HAP-1 (cell line): Measurements from ENCODE around the gene BEND6.

Experiments
- DNase-seq, 2 experiments: peaks; one replicate each; pipeline ENCODE4 v3.0.0-alpha.2; 2016 to 2020; ENCODE audit warnings: low spot score in 2 of 2
- H3K27me3 ChIP-seq: fragments of 250-450 bp; sonication (Bioruptor Pico); 2 replicates; pipeline ENCODE4 v1.5.1; 2020; ENCODE audit warnings: low read depth, mild to moderate bottlenecking, moderate library complexity
- H3K36me3 ChIP-seq: fragments of 250-450 bp; sonication (Bioruptor Pico); replicated peaks from 2 replicates; pipeline ENCODE4 v1.5.1; 2020; ENCODE audit warnings: mild to moderate bottlenecking
- H3K4me1 ChIP-seq: fragments of 250-450 bp; sonication (Bioruptor Pico); 2 replicates; pipeline ENCODE4 v1.5.1; 2020; ENCODE audit warnings: mild to moderate bottlenecking
- H3K4me3 ChIP-seq: fragments of 250-450 bp; sonication (Bioruptor Pico); 2 replicates; pipeline ENCODE4 v1.5.1; 2020; ENCODE audit warnings: mild to moderate bottlenecking, moderate library complexity
- H3K9me3 ChIP-seq: fragments of 250-450 bp; sonication (Bioruptor Pico); 2 replicates; pipeline ENCODE4 v1.5.1; 2020; ENCODE audit warnings: mild to moderate bottlenecking, moderate library complexity
- in situ Hi-C: fragments of 300-500 bp; cut with MboI; formaldehyde crosslinking; loops from 3 replicates; pipeline ENCODE4 v1.14.3; 2020; ENCODE audit warnings: low sequenced_read_pairs, inconsistent platforms, mixed read lengths

The BEND6 gene

GRCh38 chr6:56954403-56955170 is at the start of gene BEND6:
Gene BEND6 (plus strand): TSS chr6:56955107. CDS start chr6:56981811, 26,704 bp downstream.
- peaks cover 22% of the 10 kb centered on the region for H3K4me1 ChIP-seq
- in situ Hi-C loops, result no loop called here
- peak; percentile 13 to 69 for DNase-seq
- H3K4me3 ChIP-seq, result peak within 1 kb of the TSS; percentile 58
- H3K9me3 ChIP-seq, result no peaks in the 10 kb centered on the region
- H3K27me3 ChIP-seq, result no peaks in the 10 kb centered on the region
- 0 out of 2 replicates have a peak, but pooled peaks cover 3% of the 10 kb centered on the region for H3K36me3 ChIP-seq

- no peaks in the 10 kb centered on the region for H3K36me3 ChIP-seq
- no peaks in the 10 kb centered on the region for H3K9me3 ChIP-seq
- H3K27me3 ChIP-seq, result no peaks in the 10 kb centered on the region
- no peak overlapping the region for H3K4me3 ChIP-seq
- DNase-seq, result no peak
- in situ Hi-C loops, result no loop called here
- no peaks in the 10 kb centered on the region; the same call in 1 of the 2 replicates for H3K4me1 ChIP-seq
Measured at GRCh38 chr6:56905378-56905777, 49.5 kb upstream of the BEND6 start.

GRCh38 chr6:56906752-56907151 is 48.2 kb upstream of the BEND6 start:
- in situ Hi-C loops, result no loop called here
- Histone ChIP-seq H3K9me3 (no peaks in the 10 kb centered on the region), H3K4me3 (no peak overlapping the region), H3K4me1 (peaks cover 8% of the 10 kb centered on the region), H3K36me3 (no peaks in the 10 kb centered on the region), H3K27me3 (no peaks in the 10 kb centered on the region)
- no peak for DNase-seq

GRCh38 chr6:56909115-56909907 is 45.6 kb upstream of the BEND6 start:
- in situ Hi-C loops, result no loop called here

GRCh38 chr6:56911847-56912246 is 43.1 kb upstream of the BEND6 start:
- H3K9me3 ChIP-seq, result no peaks in the 10 kb centered on the region
- DNase-seq, result no peak
- no peaks in the 10 kb centered on the region for H3K27me3 ChIP-seq
- H3K36me3 ChIP-seq, result no peaks in the 10 kb centered on the region
- H3K4me3 ChIP-seq, result no peak overlapping the region
- peaks cover 8% of the 10 kb centered on the region for H3K4me1 ChIP-seq
- in situ Hi-C loops, result no loop called here

More at GRCh38 chr6:56909115-56909907, 45.6 kb upstream of the BEND6 start:
- H3K9me3 ChIP-seq, result no peaks in the 10 kb centered on the region
- H3K36me3 ChIP-seq, result no peaks in the 10 kb centered on the region
- H3K4me3 ChIP-seq, result no peak overlapping the region
- no peaks in the 10 kb centered on the region for H3K27me3 ChIP-seq
- H3K4me1 ChIP-seq, result peaks cover 8% of the 10 kb centered on the region
- no peak for DNase-seq

- DNase-seq, result no peak
- Histone ChIP-seq H3K9me3 (no peaks in the 10 kb centered on the region), H3K4me1 (peaks cover 8% of the 10 kb centered on the region), H3K27me3 (no peaks in the 10 kb centered on the region), H3K4me3 (no peak overlapping the region), H3K36me3 (no peaks in the 10 kb centered on the region)
- in situ Hi-C loops, result no loop called here
Measured at GRCh38 chr6:56913285-56914074, 41.4 kb upstream of the BEND6 start.

- in situ Hi-C loops, result no loop called here
- H3K9me3 ChIP-seq, result no peaks in the 10 kb centered on the region
- H3K4me1 ChIP-seq, result peaks cover 8% of the 10 kb centered on the region
- H3K36me3 ChIP-seq, result no peaks in the 10 kb centered on the region
- H3K27me3 ChIP-seq, result no peaks in the 10 kb centered on the region
- DNase-seq, result no peak
- no peak overlapping the region for H3K4me3 ChIP-seq
Measured at GRCh38 chr6:56914798-56915658, 39.9 kb upstream of the BEND6 start.

GRCh38 chr6:56915832-56916231 is 39.1 kb upstream of the BEND6 start:
- H3K4me3 ChIP-seq, result no peak overlapping the region
- H3K9me3 ChIP-seq, result no peaks in the 10 kb centered on the region
- H3K36me3 ChIP-seq, result no peaks in the 10 kb centered on the region
- DNase-seq, result no peak
- H3K4me1 ChIP-seq, result peaks cover 7% of the 10 kb centered on the region
- H3K27me3 ChIP-seq, result no peaks in the 10 kb centered on the region
- in situ Hi-C loops, result no loop called here

GRCh38 chr6:56916849-56917551 is 37.9 kb upstream of the BEND6 start:
- no peak for DNase-seq
- in situ Hi-C loops, result no loop called here
- Histone ChIP-seq H3K27me3 (no peaks in the 10 kb centered on the region), H3K9me3 (no peaks in the 10 kb centered on the region), H3K4me3 (no peak overlapping the region), H3K4me1 (no peaks in the 10 kb centered on the region; the same call in 1 of the 2 replicates), H3K36me3 (no peaks in the 10 kb centered on the region)

GRCh38 chr6:56922645-56923044 is 32.3 kb upstream of the BEND6 start:
- Histone ChIP-seq H3K9me3 (no peaks in the 10 kb centered on the region), H3K4me1 (peaks cover 7% of the 10 kb centered on the region), H3K4me3 (no peak overlapping the region), H3K27me3 (no peaks in the 10 kb centered on the region), H3K36me3 (no peaks in the 10 kb centered on the region)
- in situ Hi-C loops, result no loop called here
- no peak for DNase-seq

GRCh38 chr6:56923565-56923964 is 31.3 kb upstream of the BEND6 start:
- in situ Hi-C loops, result no loop called here
- Histone ChIP-seq H3K4me3 (no peak overlapping the region), H3K9me3 (no peaks in the 10 kb centered on the region), H3K27me3 (no peaks in the 10 kb centered on the region), H3K4me1 (peaks cover 7% of the 10 kb centered on the region), H3K36me3 (no peaks in the 10 kb centered on the region)
- DNase-seq, result no peak

- Histone ChIP-seq H3K36me3 (no peaks in the 10 kb centered on the region), H3K27me3 (no peaks in the 10 kb centered on the region), H3K9me3 (no peaks in the 10 kb centered on the region), H3K4me3 (no peak overlapping the region), H3K4me1 (peaks cover 7% of the 10 kb centered on the region)
- in situ Hi-C loops, result no loop called here
- DNase-seq, result no peak
Measured at GRCh38 chr6:56927538-56928453, 27.1 kb upstream of the BEND6 start.
